ENCODE data around the gene PSAT1. TPM values are rescaled to one million over a fixed set of nuclear protein-coding genes. Genes with fewer than 3 reads are reported as not detected.

PSAT1 gene
- polyA plus RNA-seq, 1 donor from 2014 or later: 18.0 TPM

DNA sequence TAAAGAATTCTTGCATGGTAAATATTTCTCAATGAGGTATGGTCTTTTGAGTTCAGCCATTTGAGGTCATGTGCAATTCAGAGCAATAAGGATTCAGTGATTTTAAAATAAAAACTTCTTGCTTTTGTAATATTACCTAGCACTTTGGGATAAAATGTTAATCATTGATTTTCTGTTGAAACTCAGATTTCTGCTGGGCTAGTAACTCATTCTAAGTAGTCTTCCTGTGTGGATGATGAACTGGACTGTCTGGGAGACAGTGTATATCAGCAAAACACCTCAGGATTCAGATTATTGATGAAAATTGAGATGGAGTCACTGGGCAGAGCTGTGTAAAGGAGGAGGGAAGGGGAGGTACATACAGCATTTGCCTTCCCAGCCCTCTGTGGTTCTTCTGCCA lies 10.8 kb upstream of the PSAT1 start:
- Histone ChIP-seq H2AFZ (ENCODE audit: low read depth, low read length) (no peak overlapping the region), H3K9ac (ENCODE audit: low read length) (no peak overlapping the region), H4K20me1 (ENCODE audit: insufficient read depth) (no peaks in the 10 kb centered on the region), H3K9me3 (ENCODE audit: low read length) (no peaks in the 10 kb centered on the region), H3F3A (ENCODE audit: insufficient read depth, low read length, poor library complexity, severe bottlenecking) (no peaks in the 10 kb centered on the region), H3K27ac (ENCODE audit: low read length) (no peak overlapping the region), H3K4me2 (ENCODE audit: low read length) (no peak overlapping the region), H3K79me2 (replicated peaks; ENCODE audit: insufficient read depth, low read length) (no peaks in the 10 kb centered on the region), H3K27me3 (ENCODE audit: insufficient read depth, low read depth, low read length) (no peaks in the 10 kb centered on the region), H3K9me2 (ENCODE audit: insufficient read depth, low read length) (no peaks in the 10 kb centered on the region), H3K4me3 (ENCODE audit: low read length) (no peak overlapping the region), H3K36me3 (ENCODE audit: insufficient read depth, low read length) (no peaks in the 10 kb centered on the region)
- TF ChIP-seq TAF1 (IDR thresholded peaks at IDR 0.05; ENCODE audit: low read depth): no peak
- TF ChIP-seq MXI1 (conservative IDR thresholded peaks at IDR 0.05; ENCODE audit: poor library complexity, severe bottlenecking): no peak
- TF ChIP-seq, protein P1, sequence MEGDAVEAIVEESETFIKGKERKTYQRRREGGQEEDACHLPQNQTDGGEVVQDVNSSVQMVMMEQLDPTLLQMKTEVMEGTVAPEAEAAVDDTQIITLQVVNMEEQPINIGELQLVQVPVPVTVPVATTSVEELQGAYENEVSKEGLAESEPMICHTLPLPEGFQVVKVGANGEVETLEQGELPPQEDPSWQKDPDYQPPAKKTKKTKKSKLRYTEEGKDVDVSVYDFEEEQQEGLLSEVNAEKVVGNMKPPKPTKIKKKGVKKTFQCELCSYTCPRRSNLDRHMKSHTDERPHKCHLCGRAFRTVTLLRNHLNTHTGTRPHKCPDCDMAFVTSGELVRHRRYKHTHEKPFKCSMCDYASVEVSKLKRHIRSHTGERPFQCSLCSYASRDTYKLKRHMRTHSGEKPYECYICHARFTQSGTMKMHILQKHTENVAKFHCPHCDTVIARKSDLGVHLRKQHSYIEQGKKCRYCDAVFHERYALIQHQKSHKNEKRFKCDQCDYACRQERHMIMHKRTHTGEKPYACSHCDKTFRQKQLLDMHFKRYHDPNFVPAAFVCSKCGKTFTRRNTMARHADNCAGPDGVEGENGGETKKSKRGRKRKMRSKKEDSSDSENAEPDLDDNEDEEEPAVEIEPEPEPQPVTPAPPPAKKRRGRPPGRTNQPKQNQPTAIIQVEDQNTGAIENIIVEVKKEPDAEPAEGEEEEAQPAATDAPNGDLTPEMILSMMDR (IDR thresholded peaks at IDR 0.05; ENCODE audit: poor library complexity, severe bottlenecking): no peak
- TF ChIP-seq, protein P2, sequence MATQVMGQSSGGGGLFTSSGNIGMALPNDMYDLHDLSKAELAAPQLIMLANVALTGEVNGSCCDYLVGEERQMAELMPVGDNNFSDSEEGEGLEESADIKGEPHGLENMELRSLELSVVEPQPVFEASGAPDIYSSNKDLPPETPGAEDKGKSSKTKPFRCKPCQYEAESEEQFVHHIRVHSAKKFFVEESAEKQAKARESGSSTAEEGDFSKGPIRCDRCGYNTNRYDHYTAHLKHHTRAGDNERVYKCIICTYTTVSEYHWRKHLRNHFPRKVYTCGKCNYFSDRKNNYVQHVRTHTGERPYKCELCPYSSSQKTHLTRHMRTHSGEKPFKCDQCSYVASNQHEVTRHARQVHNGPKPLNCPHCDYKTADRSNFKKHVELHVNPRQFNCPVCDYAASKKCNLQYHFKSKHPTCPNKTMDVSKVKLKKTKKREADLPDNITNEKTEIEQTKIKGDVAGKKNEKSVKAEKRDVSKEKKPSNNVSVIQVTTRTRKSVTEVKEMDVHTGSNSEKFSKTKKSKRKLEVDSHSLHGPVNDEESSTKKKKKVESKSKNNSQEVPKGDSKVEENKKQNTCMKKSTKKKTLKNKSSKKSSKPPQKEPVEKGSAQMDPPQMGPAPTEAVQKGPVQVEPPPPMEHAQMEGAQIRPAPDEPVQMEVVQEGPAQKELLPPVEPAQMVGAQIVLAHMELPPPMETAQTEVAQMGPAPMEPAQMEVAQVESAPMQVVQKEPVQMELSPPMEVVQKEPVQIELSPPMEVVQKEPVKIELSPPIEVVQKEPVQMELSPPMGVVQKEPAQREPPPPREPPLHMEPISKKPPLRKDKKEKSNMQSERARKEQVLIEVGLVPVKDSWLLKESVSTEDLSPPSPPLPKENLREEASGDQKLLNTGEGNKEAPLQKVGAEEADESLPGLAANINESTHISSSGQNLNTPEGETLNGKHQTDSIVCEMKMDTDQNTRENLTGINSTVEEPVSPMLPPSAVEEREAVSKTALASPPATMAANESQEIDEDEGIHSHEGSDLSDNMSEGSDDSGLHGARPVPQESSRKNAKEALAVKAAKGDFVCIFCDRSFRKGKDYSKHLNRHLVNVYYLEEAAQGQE (IDR thresholded peaks at IDR 0.05; ENCODE audit: borderline replicate concordance): no peak
- TF ChIP-seq RAD21 (conservative IDR thresholded peaks at IDR 0.05): no peak
- TF ChIP-seq EZH2 (IDR thresholded peaks at IDR 0.05; ENCODE audit: borderline replicate concordance, insufficient read depth, low read length, poor library complexity, severe bottlenecking): no peak
- TF ChIP-seq EP300 (conservative IDR thresholded peaks at IDR 0.05; ENCODE audit: poor library complexity, severe bottlenecking): no peak

- H3K9me3 ChIP-seq (ENCODE audit: low read length): no peaks in the 10 kb centered on the region
- H3K27ac ChIP-seq (ENCODE audit: low read length): no peak overlapping the region
- H3K36me3 ChIP-seq (ENCODE audit: insufficient read depth, low read length): no peaks in the 10 kb centered on the region
- H3F3A ChIP-seq (ENCODE audit: insufficient read depth, low read length, poor library complexity, severe bottlenecking): no peaks in the 10 kb centered on the region
- H3K27me3 ChIP-seq (ENCODE audit: insufficient read depth, low read depth, low read length): no peaks in the 10 kb centered on the region
- no peak overlapping the region for H3K4me3 ChIP-seq (ENCODE audit: low read length)
- H2AFZ ChIP-seq (ENCODE audit: low read depth, low read length): no peak overlapping the region
- TF ChIP-seq POLR2AphosphoS5 (IDR thresholded peaks at IDR 0.05) (no peak), RAD21 (conservative IDR thresholded peaks at IDR 0.05) (no peak)
- no peak overlapping the region for H3K4me2 ChIP-seq (ENCODE audit: low read length)
- H4K20me1 ChIP-seq (ENCODE audit: insufficient read depth): no peaks in the 10 kb centered on the region
- H3K79me2 ChIP-seq (replicated peaks; ENCODE audit: insufficient read depth, low read length): no peaks in the 10 kb centered on the region
- H3K9me2 ChIP-seq (ENCODE audit: insufficient read depth, low read length): no peaks in the 10 kb centered on the region
- H3K9ac ChIP-seq (ENCODE audit: low read length): no peak overlapping the region
These were observed 10.0 kb upstream of the PSAT1 start for GRCh38 chr9:78286946-78287388.

DNA sequence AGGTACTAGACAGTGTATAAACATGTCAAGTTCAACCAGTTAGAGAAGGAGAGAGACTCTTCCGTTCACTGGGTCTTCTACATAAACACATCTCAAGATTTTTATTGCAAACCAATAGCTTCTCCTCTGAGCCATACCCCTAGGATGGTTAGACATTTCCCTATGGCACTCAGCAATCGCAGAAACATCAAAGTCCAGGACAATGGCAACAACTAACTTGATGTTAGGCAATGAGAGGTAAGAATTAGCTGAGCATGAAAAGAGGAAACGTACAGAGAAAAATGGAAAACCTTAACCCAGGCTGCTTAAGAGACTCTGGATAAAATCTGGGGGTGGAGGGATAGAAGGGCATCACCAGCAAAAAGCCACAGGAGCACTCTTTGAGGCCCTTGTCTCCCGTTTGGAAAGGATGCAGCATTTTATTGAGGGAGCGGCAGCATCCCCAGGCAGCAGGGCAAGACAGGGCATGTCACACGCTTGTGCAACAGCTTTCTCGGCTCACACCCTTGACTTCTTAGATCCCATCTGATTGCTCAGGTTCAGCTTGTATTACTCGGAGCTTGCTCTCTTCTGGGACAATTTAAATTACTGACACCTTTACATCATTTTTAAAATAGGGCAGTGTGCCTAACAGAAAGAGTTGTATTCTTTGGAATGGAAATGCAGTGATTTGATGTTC lies 8.6 kb upstream of the PSAT1 start:
- H3K4me2 ChIP-seq (ENCODE audit: low read length): no peak overlapping the region
- no peaks in the 10 kb centered on the region for H3K36me3 ChIP-seq (ENCODE audit: insufficient read depth, low read length)
- H4K20me1 ChIP-seq (ENCODE audit: insufficient read depth): no peaks in the 10 kb centered on the region
- no peak overlapping the region for H3K27ac ChIP-seq (ENCODE audit: low read length)
- no peak overlapping the region for H3K9ac ChIP-seq (ENCODE audit: low read length)
- no peak overlapping the region for H3K4me3 ChIP-seq (ENCODE audit: low read length)
- H2AFZ ChIP-seq (ENCODE audit: low read depth, low read length): no peak overlapping the region
- H3K9me3 ChIP-seq (ENCODE audit: low read length): no peaks in the 10 kb centered on the region
- H3F3A ChIP-seq (ENCODE audit: insufficient read depth, low read length, poor library complexity, severe bottlenecking): no peaks in the 10 kb centered on the region
- no peaks in the 10 kb centered on the region for H3K27me3 ChIP-seq (ENCODE audit: insufficient read depth, low read depth, low read length)
- H3K9me2 ChIP-seq (ENCODE audit: insufficient read depth, low read length): no peaks in the 10 kb centered on the region
- TF ChIP-seq, protein P2 (IDR thresholded peaks at IDR 0.05; ENCODE audit: borderline replicate concordance): no peak
- TF ChIP-seq MXI1 (conservative IDR thresholded peaks at IDR 0.05; ENCODE audit: poor library complexity, severe bottlenecking) (no peak), TAF1 (IDR thresholded peaks at IDR 0.05; ENCODE audit: low read depth) (no peak), SMC3 (conservative IDR thresholded peaks at IDR 0.05; ENCODE audit: poor library complexity) (no peak), POLR2AphosphoS5 (IDR thresholded peaks at IDR 0.05) (no peak), RAD21 (conservative IDR thresholded peaks at IDR 0.05) (no peak), EZH2 (IDR thresholded peaks at IDR 0.05; ENCODE audit: borderline replicate concordance, insufficient read depth, low read length, poor library complexity, severe bottlenecking) (no peak), EP300 (conservative IDR thresholded peaks at IDR 0.05; ENCODE audit: poor library complexity, severe bottlenecking) (no peak)
- TF ChIP-seq, protein P1 (IDR thresholded peaks at IDR 0.05; ENCODE audit: poor library complexity, severe bottlenecking): no peak
- H3K79me2 ChIP-seq (replicated peaks; ENCODE audit: insufficient read depth, low read length): no peaks in the 10 kb centered on the region
